ENCODE data around the gene LRRC51.
"Not testable (repeated sequence)": the region's sequence is repeated elsewhere in the genome, so short reads cannot be mapped to it uniquely, and the experiment has no call there.

The LRRC51 gene

GRCh38 chr11:72139500-72139899 is 58.9 kb downstream of the LRRC51 start:
- no peaks in the 10 kb centered on the region for H3K27me3 ChIP-seq (ENCODE audit: control insufficient read depth, insufficient read depth, low read length)
- H3K4me1 ChIP-seq (ENCODE audit: control insufficient read depth, insufficient read depth, low read length) = peaks cover 4% of the 10 kb centered on the region; the same call in 1 of the 2 replicates
- no peaks in the 10 kb centered on the region for H3K36me3 ChIP-seq (ENCODE audit: control insufficient read depth, insufficient read depth, low read length)
- no peaks in the 10 kb centered on the region for H3K9me3 ChIP-seq (ENCODE audit: control insufficient read depth, insufficient read depth, low read length)
- H3K9ac ChIP-seq (ENCODE audit: low read depth, low read length) = no peak overlapping the region
- no peak overlapping the region for H3K27ac ChIP-seq (ENCODE audit: low read depth, low read length)
- no peak overlapping the region for H3K4me3 ChIP-seq (ENCODE audit: low read depth, low read length)

- H3K9me3 ChIP-seq (ENCODE audit: control insufficient read depth, insufficient read depth, low read length) = no peaks in the 10 kb centered on the region
- H3K27me3 ChIP-seq (ENCODE audit: control insufficient read depth, insufficient read depth, low read length) = no peaks in the 10 kb centered on the region
- no peak overlapping the region for H3K9ac ChIP-seq (ENCODE audit: low read depth, low read length)
- peaks cover 4% of the 10 kb centered on the region; the same call in 1 of the 2 replicates for H3K4me1 ChIP-seq (ENCODE audit: control insufficient read depth, insufficient read depth, low read length)
- no peak overlapping the region for H3K4me3 ChIP-seq (ENCODE audit: low read depth, low read length)
- no peak overlapping the region for H3K27ac ChIP-seq (ENCODE audit: low read depth, low read length)
- H3K36me3 ChIP-seq (ENCODE audit: control insufficient read depth, insufficient read depth, low read length) = no peaks in the 10 kb centered on the region
Measured at GRCh38 chr11:72140661-72141060, 60.0 kb downstream of the LRRC51 start.

- H3K9ac ChIP-seq (ENCODE audit: low read depth, low read length) = no peak overlapping the region
- H3K4me1 ChIP-seq (ENCODE audit: control insufficient read depth, insufficient read depth, low read length) = peaks cover 4% of the 10 kb centered on the region; the same call in 1 of the 2 replicates
- no peak overlapping the region for H3K27ac ChIP-seq (ENCODE audit: low read depth, low read length)
- H3K4me3 ChIP-seq (ENCODE audit: low read depth, low read length) = no peak overlapping the region
- H3K27me3 ChIP-seq (ENCODE audit: control insufficient read depth, insufficient read depth, low read length) = no peaks in the 10 kb centered on the region
- no peaks in the 10 kb centered on the region for H3K36me3 ChIP-seq (ENCODE audit: control insufficient read depth, insufficient read depth, low read length)
- no peaks in the 10 kb centered on the region for H3K9me3 ChIP-seq (ENCODE audit: control insufficient read depth, insufficient read depth, low read length)
Measured at GRCh38 chr11:72141066-72141465, 60.4 kb downstream of the LRRC51 start.

- not testable (repeated sequence) for H3K4me3 ChIP-seq (ENCODE audit: low read depth, low read length); H3K27me3 ChIP-seq (ENCODE audit: control insufficient read depth, insufficient read depth, low read length); H3K9me3 ChIP-seq (ENCODE audit: control insufficient read depth, insufficient read depth, low read length); H3K9ac ChIP-seq (ENCODE audit: low read depth, low read length); H3K4me1 ChIP-seq (ENCODE audit: control insufficient read depth, insufficient read depth, low read length); H3K36me3 ChIP-seq (ENCODE audit: control insufficient read depth, insufficient read depth, low read length); H3K27ac ChIP-seq (ENCODE audit: low read depth, low read length)
Measured at GRCh38 chr11:72142086-72142485, 61.4 kb downstream of the LRRC51 start.

GRCh38 chr11:72142543-72142942 is 61.9 kb downstream of the LRRC51 start:
- not testable (repeated sequence) for H3K27me3 ChIP-seq (ENCODE audit: control insufficient read depth, insufficient read depth, low read length); H3K36me3 ChIP-seq (ENCODE audit: control insufficient read depth, insufficient read depth, low read length); H3K9ac ChIP-seq (ENCODE audit: low read depth, low read length); H3K4me3 ChIP-seq (ENCODE audit: low read depth, low read length); H3K4me1 ChIP-seq (ENCODE audit: control insufficient read depth, insufficient read depth, low read length); H3K9me3 ChIP-seq (ENCODE audit: control insufficient read depth, insufficient read depth, low read length); H3K27ac ChIP-seq (ENCODE audit: low read depth, low read length)

- Histone ChIP-seq H3K27ac (ENCODE audit: low read depth, low read length) (no peak overlapping the region), H3K9me3 (ENCODE audit: control insufficient read depth, insufficient read depth, low read length) (no peaks in the 10 kb centered on the region), H3K4me1 (ENCODE audit: control insufficient read depth, insufficient read depth, low read length) (peaks cover 4% of the 10 kb centered on the region; the same call in 1 of the 2 replicates), H3K4me3 (ENCODE audit: low read depth, low read length) (no peak overlapping the region), H3K27me3 (ENCODE audit: control insufficient read depth, insufficient read depth, low read length) (no peaks in the 10 kb centered on the region; the same call in 1 of the 2 replicates), H3K36me3 (ENCODE audit: control insufficient read depth, insufficient read depth, low read length) (no peaks in the 10 kb centered on the region), H3K9ac (ENCODE audit: low read depth, low read length) (no peak overlapping the region)
Measured at GRCh38 chr11:72144807-72145565, 64.3 kb downstream of the LRRC51 start.

All from HUES48 (cell line).